Stimulated activated CD8-positive, alpha-beta memory T cell treated with anti-CD3 and anti-CD28 coated beads, Interleukin-4, amount 100 ng/mL, for 24 hours (primary cell): Measurements from ENCODE around the gene PPM1L.
A peak's percentile ranks its signal among the peaks of the same experiment; 100 is the strongest.
"Not testable (repeated sequence)": the region's sequence is repeated elsewhere in the genome, so short reads cannot be mapped to it uniquely, and the experiment has no call there.

Source experiments
- DNase-seq: peaks from one replicate; pipeline ENCODE4 v3.0.0-alpha.2; 2020; ENCODE audit warnings: low read depth

The PPM1L gene

GRCh38 chr3:160755776-160756304 lies at the start of gene PPM1L:
Gene PPM1L, plus strand, starts transcription at chr3:160756231.
- DNase-seq = peak; percentile 24

GRCh38 chr3:160707187-160707794 lies 48.7 kb upstream of the PPM1L start:
- DNase-seq = no peak

GRCh38 chr3:160709477-160710182 lies 46.4 kb upstream of the PPM1L start:
- DNase-seq = no peak

GRCh38 chr3:160713144-160713543 lies 42.9 kb upstream of the PPM1L start:
- DNase-seq = not testable (repeated sequence)

- no peak for DNase-seq
Measured at GRCh38 chr3:160719710-160720109, 36.3 kb upstream of the PPM1L start.

- DNase-seq = no peak
Measured at GRCh38 chr3:160720123-160720746, 35.8 kb upstream of the PPM1L start.

- DNase-seq = no peak
Measured at GRCh38 chr3:160722331-160722730, 33.7 kb upstream of the PPM1L start.

GRCh38 chr3:160725338-160725737 lies 30.7 kb upstream of the PPM1L start:
- DNase-seq = no peak

- DNase-seq = no peak
Measured at GRCh38 chr3:160735826-160736225, 20.2 kb upstream of the PPM1L start.

GRCh38 chr3:160738048-160738447 lies 18.0 kb upstream of the PPM1L start:
- no peak for DNase-seq

GRCh38 chr3:160739079-160739478 lies 17.0 kb upstream of the PPM1L start:
- no peak for DNase-seq

GRCh38 chr3:160746976-160747375 lies 9.1 kb upstream of the PPM1L start:
- no peak for DNase-seq

GRCh38 chr3:160747422-160747821 lies 8.6 kb upstream of the PPM1L start:
- DNase-seq = no peak

GRCh38 chr3:160748231-160748630 lies 7.8 kb upstream of the PPM1L start:
- no peak for DNase-seq

GRCh38 chr3:160748787-160749186 lies 7.2 kb upstream of the PPM1L start:
- no peak for DNase-seq

GRCh38 chr3:160753953-160754352 lies 2.1 kb upstream of the PPM1L start:
- DNase-seq = no peak

- DNase-seq = peak; percentile 1
Measured at GRCh38 chr3:160754371-160754854, 1.6 kb upstream of the PPM1L start.

- DNase-seq = peak; percentile 87
Measured at GRCh38 chr3:160754855-160755747, 930 bp upstream of the PPM1L start.

- no peak for DNase-seq
Measured at GRCh38 chr3:160757233-160758106, 1.4 kb downstream of the PPM1L start.

- no peak for DNase-seq
Measured at GRCh38 chr3:160758929-160759577, 3.0 kb downstream of the PPM1L start.
